ENCODE results near the gene TTLL8. TPM values are rescaled to one million over a fixed set of nuclear protein-coding genes. Genes with fewer than 3 reads are reported as not detected.

Gene TTLL8
- total RNA-seq, 1 donor from 2014 or later: not detected

- Mint-ChIP-seq H3K4me3 (ENCODE audit: low read depth) (no peak overlapping the region), H3K9me3 (no peaks in the 10 kb centered on the region), H3K27ac (no peak overlapping the region), H3K36me3 (ENCODE audit: low read depth) (no peaks in the 10 kb centered on the region), H3K4me1 (ENCODE audit: low read depth) (no peaks in the 10 kb centered on the region), H3K27me3 (ENCODE audit: low read depth) (peaks cover 11% of the 10 kb centered on the region)
- DNase-seq (ENCODE audit: low spot score): no peak
- intact Hi-C loops (cut with micrococcal nuclease): no loop called here
Measured at GRCh38 chr22:50063589-50064393, 5.7 kb upstream of the TTLL8 start.

DNA sequence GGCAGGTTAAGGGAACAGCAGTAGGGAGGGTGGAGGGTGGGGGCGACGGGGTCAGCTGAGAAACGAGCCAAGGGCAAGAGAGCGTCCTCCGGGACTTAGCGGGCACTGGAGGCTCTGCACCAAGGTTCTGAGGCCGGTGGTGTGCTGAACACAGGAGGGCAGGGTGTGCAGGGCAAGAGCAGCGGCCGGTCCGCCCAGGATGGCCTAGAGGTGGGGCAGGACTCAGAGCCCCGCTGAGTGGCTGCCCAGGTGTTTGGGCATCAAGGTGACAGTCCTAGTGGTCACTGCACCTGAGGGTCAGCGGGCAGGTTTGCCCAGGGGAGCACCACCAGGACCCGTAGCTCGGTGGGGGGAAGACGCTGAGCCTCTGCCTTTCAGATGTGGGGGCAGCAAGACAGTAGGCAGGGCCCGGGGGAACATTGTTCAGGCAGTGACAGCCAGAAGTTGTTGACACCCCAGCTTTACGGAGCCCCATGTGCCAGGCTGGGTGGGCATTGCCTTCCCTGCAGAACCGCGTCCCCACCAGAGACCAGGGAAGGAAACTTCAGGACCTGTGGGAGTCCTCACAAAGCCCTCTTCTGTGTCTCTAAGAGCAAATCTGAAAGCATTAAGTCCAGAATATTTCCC, 4.5 kb upstream of the TTLL8 start:
- Mint-ChIP-seq H3K27me3 (ENCODE audit: low read depth) (peaks cover 13% of the 10 kb centered on the region), H3K36me3 (ENCODE audit: low read depth) (no peaks in the 10 kb centered on the region), H3K27ac (no peak overlapping the region), H3K4me3 (ENCODE audit: low read depth) (no peak overlapping the region), H3K9me3 (no peaks in the 10 kb centered on the region), H3K4me1 (ENCODE audit: low read depth) (no peaks in the 10 kb centered on the region)
- DNase-seq (ENCODE audit: low spot score): no peak
- intact Hi-C loops (cut with micrococcal nuclease): no loop called here

DNA sequence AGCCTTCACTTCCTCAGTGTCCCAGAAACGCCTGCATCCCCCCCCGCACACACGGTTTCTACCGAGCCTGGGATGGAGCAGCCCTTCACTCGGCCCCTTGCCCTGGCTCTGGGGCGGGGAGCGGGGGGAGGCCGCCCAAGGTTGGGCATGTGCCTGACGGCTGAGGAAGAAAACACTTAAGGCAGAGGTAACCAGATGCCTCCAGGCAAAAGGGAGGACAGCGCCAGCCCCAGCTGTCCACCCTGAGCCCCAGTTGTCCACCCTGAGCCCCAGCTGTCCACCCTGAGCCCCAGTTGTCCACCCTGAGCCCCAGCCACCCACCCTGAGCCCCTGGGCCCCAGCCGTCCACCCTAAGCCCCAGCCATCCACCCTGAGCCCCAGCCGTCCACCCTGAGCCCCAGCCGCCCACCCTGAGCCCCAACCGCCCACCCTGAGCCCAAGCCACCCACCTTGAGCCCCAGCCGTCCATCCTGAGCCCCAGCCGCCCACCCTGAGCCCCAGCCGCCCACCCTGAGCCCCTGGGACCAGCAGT, 3.8 kb upstream of the TTLL8 start:
- Mint-ChIP-seq H3K27me3 (ENCODE audit: low read depth) (peaks cover 14% of the 10 kb centered on the region), H3K36me3 (ENCODE audit: low read depth) (no peaks in the 10 kb centered on the region), H3K4me1 (ENCODE audit: low read depth) (no peaks in the 10 kb centered on the region), H3K4me3 (ENCODE audit: low read depth) (no peak overlapping the region), H3K9me3 (no peaks in the 10 kb centered on the region), H3K27ac (no peak overlapping the region)
- DNase-seq (ENCODE audit: low spot score): no peak
- intact Hi-C loops (cut with micrococcal nuclease): no loop called here

DNA sequence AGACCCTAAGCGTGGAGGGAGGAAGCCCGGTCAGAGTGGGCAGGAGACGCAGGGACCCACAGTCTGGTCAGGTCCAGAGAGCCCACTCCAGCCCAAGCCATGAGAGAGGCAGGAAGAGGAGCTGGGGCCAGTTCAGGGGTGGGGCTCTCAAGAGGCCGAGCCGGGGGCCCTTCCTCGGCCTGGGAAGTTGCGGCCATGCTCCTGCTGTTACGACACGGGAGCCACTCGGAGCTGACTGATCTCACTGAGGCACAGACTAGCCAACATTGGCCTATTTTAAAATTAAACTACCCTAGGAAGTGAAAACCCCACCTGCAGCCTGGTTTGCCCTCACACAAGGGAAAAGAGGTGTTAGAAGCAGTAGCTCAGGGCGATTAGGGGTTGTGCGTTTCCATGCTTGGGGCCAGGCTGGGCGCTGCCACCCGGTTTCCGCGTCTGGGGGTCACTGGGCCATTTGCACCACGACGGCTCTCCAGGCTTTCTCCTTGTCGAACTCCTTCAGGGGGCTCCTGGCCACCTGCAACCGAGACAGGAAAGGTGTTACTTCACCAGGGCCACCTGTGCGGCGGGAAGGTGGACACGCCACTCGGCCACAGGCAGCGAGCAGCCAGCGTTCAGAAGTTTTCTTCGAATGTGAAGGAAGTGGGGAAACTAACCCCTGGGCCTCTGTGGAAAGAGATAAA, 3.2 kb upstream of the TTLL8 start:
- intact Hi-C loops (cut with micrococcal nuclease): no loop called here
- DNase-seq (ENCODE audit: low spot score): no peak
- H3K4me3 Mint-ChIP-seq (ENCODE audit: low read depth): no peak overlapping the region
- no peak overlapping the region for H3K27ac Mint-ChIP-seq
- no peaks in the 10 kb centered on the region for H3K9me3 Mint-ChIP-seq
- no peaks in the 10 kb centered on the region for H3K36me3 Mint-ChIP-seq (ENCODE audit: low read depth)
- no peaks in the 10 kb centered on the region for H3K4me1 Mint-ChIP-seq (ENCODE audit: low read depth)
- H3K27me3 Mint-ChIP-seq (ENCODE audit: low read depth): peaks cover 14% of the 10 kb centered on the region

DNA sequence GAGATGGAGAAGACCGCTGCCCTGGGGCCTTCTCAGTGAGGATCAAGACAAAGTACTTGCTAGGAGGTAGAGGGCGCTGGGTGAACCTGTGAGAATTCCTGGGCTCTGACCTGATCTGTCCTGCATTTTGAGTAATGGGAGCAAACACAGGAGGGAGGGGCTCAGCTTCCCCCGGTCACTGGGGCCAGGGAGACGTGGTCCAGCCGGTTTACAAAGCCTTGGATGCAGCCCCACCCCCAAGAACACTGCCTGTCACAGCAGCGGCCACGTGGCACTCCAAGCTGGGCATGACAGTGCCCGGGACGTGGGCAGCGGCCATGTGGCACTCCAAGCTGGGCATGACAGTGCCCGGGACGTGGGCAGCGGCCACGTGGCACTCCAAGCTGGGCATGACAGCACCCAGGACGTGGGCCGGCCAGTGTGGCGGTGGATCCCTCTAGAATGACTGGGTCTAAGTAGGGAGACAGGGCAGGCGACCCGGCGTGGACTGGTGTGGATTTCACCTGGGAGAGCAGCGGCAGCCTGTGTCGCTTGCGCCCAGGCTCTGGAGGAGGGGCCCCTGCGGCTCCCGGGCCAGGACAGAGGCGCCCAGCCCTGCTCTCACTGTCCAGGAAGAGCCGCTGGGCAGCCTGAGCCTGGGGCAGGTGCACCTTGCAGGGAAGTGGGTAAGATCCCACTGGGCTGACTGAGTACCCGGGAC, 2.5 kb upstream of the TTLL8 start:
- DNase-seq (ENCODE audit: low spot score): no peak
- no peaks in the 10 kb centered on the region for H3K9me3 Mint-ChIP-seq
- no peak overlapping the region for H3K27ac Mint-ChIP-seq
- H3K4me1 Mint-ChIP-seq (ENCODE audit: low read depth): no peaks in the 10 kb centered on the region
- intact Hi-C loops (cut with micrococcal nuclease): no loop called here
- peaks cover 14% of the 10 kb centered on the region for H3K27me3 Mint-ChIP-seq (ENCODE audit: low read depth)
- H3K36me3 Mint-ChIP-seq (ENCODE audit: low read depth): no peaks in the 10 kb centered on the region
- no peak overlapping the region for H3K4me3 Mint-ChIP-seq (ENCODE audit: low read depth)

DNA sequence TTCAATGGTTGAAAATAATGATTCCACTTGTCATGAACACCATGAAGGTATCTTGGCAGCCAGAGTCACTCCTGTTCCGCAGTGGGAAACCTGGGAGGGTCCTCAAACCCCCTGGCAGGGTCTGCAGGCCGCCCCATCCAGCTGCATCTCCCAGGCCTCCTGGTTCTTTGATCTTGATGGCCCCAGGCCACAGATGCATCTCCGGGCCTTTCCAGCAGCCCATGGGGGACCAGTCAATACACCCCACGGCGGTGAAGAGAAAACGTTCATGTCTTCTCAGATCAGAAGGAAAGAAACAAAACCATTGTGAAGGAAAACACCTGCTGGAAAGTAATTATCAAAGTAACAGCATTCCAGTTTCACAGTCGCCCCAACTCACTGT, 1.8 kb upstream of the TTLL8 start:
- H3K9me3 Mint-ChIP-seq: no peaks in the 10 kb centered on the region
- intact Hi-C loops (cut with micrococcal nuclease): no loop called here
- H3K27me3 Mint-ChIP-seq (ENCODE audit: low read depth): peaks cover 16% of the 10 kb centered on the region
- no peaks in the 10 kb centered on the region for H3K4me1 Mint-ChIP-seq (ENCODE audit: low read depth)
- DNase-seq (ENCODE audit: low spot score): no peak
- no peak overlapping the region for H3K27ac Mint-ChIP-seq
- no peaks in the 10 kb centered on the region for H3K36me3 Mint-ChIP-seq (ENCODE audit: low read depth)
- H3K4me3 Mint-ChIP-seq (ENCODE audit: low read depth): no peak overlapping the region

- intact Hi-C loops (cut with micrococcal nuclease): no loop called here
- Mint-ChIP-seq H3K27me3 (ENCODE audit: low read depth) (peaks cover 16% of the 10 kb centered on the region), H3K4me1 (ENCODE audit: low read depth) (no peaks in the 10 kb centered on the region), H3K9me3 (no peaks in the 10 kb centered on the region), H3K27ac (no peak overlapping the region), H3K36me3 (ENCODE audit: low read depth) (no peaks in the 10 kb centered on the region), H3K4me3 (ENCODE audit: low read depth) (no peak overlapping the region)
- DNase-seq (ENCODE audit: low spot score): no peak
Measured at GRCh38 chr22:50058906-50059880, 1.1 kb upstream of the TTLL8 start.

DNA sequence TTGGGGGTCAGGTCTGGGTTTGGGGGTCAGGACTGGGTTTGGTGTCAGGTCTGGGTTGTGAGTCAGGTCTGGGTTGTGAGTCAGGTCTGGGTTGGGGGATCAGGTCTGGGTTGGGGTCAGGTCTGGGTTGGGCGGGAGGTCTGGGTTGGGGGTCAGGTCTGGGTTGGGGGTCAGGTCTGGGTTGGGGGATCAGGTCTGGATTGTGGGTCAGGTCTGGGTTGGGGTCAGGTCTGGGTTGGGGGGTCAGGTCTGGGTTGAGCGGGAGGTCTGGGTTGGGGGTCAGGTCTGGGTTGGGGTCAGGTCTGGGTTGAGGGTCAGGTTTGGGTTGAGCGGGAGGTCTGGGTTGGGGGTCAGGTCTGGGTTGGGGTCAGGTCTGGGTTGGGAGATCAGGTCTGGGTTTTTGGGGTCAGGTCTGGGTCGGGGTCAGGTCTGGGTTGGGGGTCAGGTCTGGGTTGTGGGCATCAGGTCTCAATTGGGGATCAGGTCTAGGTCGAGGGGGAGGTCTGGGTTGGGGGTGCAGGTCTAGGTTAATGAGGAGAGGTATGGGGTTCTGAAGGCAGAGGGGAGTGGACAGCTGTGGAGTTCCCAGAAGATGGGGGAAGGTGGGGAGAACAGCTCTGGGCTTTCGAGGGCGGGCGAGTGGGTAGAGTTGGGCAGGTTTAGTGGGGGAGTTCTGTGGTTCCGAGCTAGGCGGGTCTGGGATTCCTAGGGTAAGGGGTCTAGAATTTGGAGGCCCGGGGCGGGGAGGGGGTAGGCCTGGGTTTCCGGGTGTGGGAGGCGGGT, 629 bp downstream of the TTLL8 start:
- Mint-ChIP-seq H3K4me3 (ENCODE audit: low read depth) (no peak overlapping the region), H3K27ac (no peak overlapping the region), H3K27me3 (ENCODE audit: low read depth) (peaks cover 16% of the 10 kb centered on the region), H3K4me1 (ENCODE audit: low read depth) (no peaks in the 10 kb centered on the region), H3K9me3 (peaks cover 6% of the 10 kb centered on the region), H3K36me3 (ENCODE audit: low read depth) (no peaks in the 10 kb centered on the region)
- intact Hi-C loops (cut with micrococcal nuclease): no loop called here
- DNase-seq (ENCODE audit: low spot score): no peak

- Mint-ChIP-seq H3K36me3 (ENCODE audit: low read depth) (no peaks in the 10 kb centered on the region), H3K4me3 (ENCODE audit: low read depth) (no peak overlapping the region), H3K27me3 (ENCODE audit: low read depth) (peaks cover 16% of the 10 kb centered on the region), H3K4me1 (ENCODE audit: low read depth) (no peaks in the 10 kb centered on the region), H3K9me3 (peaks cover 11% of the 10 kb centered on the region), H3K27ac (no peak overlapping the region)
- intact Hi-C loops (cut with micrococcal nuclease): no loop called here
- DNase-seq (ENCODE audit: low spot score): no peak
Measured at GRCh38 chr22:50056214-50056972, 1.7 kb downstream of the TTLL8 start.

DNA sequence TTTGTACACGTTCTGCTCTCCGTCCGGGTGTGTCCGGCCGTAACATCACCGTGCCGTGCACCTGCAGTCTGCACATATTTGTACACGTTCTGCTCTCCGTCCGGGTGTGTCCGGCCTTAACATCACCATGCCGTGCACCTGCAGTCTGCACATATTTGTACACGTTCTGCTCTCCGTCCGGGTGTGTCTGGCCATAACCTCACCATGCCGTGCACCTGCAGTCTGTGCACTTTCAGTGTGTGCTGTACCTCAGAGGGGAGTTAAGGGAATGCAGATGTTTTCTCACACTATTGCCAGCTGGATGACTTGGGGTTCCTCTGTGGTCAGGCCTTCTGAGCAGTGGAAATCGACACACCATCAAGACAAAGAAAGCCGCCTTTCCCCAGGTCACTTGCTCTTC, 4.2 kb downstream of the TTLL8 start:
- peaks cover 11% of the 10 kb centered on the region for H3K9me3 Mint-ChIP-seq
- no peaks in the 10 kb centered on the region for H3K4me1 Mint-ChIP-seq (ENCODE audit: low read depth)
- H3K27me3 Mint-ChIP-seq (ENCODE audit: low read depth): peaks cover 6% of the 10 kb centered on the region
- no peak overlapping the region for H3K4me3 Mint-ChIP-seq (ENCODE audit: low read depth)
- intact Hi-C loops (cut with micrococcal nuclease): no loop called here
- no peak overlapping the region for H3K27ac Mint-ChIP-seq
- no peaks in the 10 kb centered on the region for H3K36me3 Mint-ChIP-seq (ENCODE audit: low read depth)
- DNase-seq (ENCODE audit: low spot score): no peak

DNA sequence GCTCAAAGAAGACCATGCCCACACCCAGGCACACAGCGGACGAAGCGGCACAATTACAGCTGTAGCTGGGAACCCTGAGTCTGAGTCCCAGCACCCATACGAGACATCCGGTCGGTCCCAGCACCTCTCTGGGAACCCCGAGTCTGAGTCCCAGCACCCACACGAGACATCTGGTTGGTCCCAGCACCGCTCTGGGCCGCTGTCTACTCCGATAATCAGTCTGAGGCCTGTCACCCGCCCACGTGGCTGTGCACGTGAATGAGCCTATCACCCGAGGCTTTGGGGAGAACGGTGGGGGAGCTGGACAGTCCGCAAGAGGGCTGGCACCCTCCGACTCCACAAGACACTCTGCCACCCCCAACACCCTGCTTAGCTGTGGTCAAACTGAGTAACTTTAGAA, 6.2 kb downstream of the TTLL8 start:
- H3K36me3 Mint-ChIP-seq (ENCODE audit: low read depth): no peaks in the 10 kb centered on the region
- intact Hi-C loops (cut with micrococcal nuclease): no loop called here
- DNase-seq (ENCODE audit: low spot score): no peak

More for the DNA sequence above, 6.2 kb downstream of the TTLL8 start:
- Mint-ChIP-seq H3K4me3 (ENCODE audit: low read depth) (no peak overlapping the region), H3K4me1 (ENCODE audit: low read depth) (no peaks in the 10 kb centered on the region), H3K27ac (no peak overlapping the region), H3K9me3 (peaks cover 11% of the 10 kb centered on the region), H3K27me3 (ENCODE audit: low read depth) (peaks cover 2% of the 10 kb centered on the region)
